Coronary artery (tissue), 2 donors: Measurements from ENCODE around the gene CPNE7.

ENCODE experiments used
- DNase-seq: peaks from one replicate; pipeline ENCODE4 v3.0.0-alpha.2; 2017; ENCODE audit warnings: low spot score
- H3K27ac ChIP-seq, 2 donors: fragments of 200-600 bp; sonication (generic); one replicate each; pipeline ENCODE4 v1.5.1; 2016 to 2019
- H3K4me3 ChIP-seq: fragments of 200-600 bp; sonication (generic); 2 replicates; pipeline ENCODE4 v1.5.1; 2016; ENCODE audit warnings: mild to moderate bottlenecking, moderate library complexity
- CTCF ChIP-seq: fragments of 200-600 bp; sonication (generic); IDR thresholded peaks from one replicate; pipeline ENCODE4 v1.5.1; 2019; ENCODE audit warnings: antibody characterized with exemption

The CPNE7 gene

GRCh38 chr16:89607453-89607852, 31.9 kb downstream of the CPNE7 start:
- H3K27ac ChIP-seq: no peak overlapping the region
- DNase-seq: no peak
- H3K4me3 ChIP-seq: no peak overlapping the region
- TF ChIP-seq CTCF: no peak

GRCh38 chr16:89607937-89608740, 32.6 kb downstream of the CPNE7 start:
- Histone ChIP-seq H3K27ac (no peak overlapping the region), H3K4me3 (no peak overlapping the region)
- TF ChIP-seq CTCF: no peak
- no peak for DNase-seq

GRCh38 chr16:89610108-89610453, 34.5 kb downstream of the CPNE7 start:
- Histone ChIP-seq H3K27ac (no peak overlapping the region), H3K4me3 (no peak overlapping the region)
- TF ChIP-seq CTCF: no peak
- no peak for DNase-seq

GRCh38 chr16:89612415-89613166, 37.0 kb downstream of the CPNE7 start:
- H3K4me3 ChIP-seq: no peak overlapping the region
- no peak overlapping the region for H3K27ac ChIP-seq
- no peak for DNase-seq
- no peak for TF ChIP-seq CTCF

- no peak for TF ChIP-seq CTCF
- no peak within 1 kb of the TSS for H3K4me3 ChIP-seq
- no peak for DNase-seq
- H3K27ac ChIP-seq: no peak within 1 kb of the TSS
Measured at GRCh38 chr16:89613231-89613953, 37.8 kb downstream of the CPNE7 start, which contains the start of gene DPEP1. TSS of gene DPEP1 (plus strand) at chr16:89613642. CDS start at chr16:89630411, 16,769 bp downstream.

GRCh38 chr16:89613954-89614459, 38.4 kb downstream of the CPNE7 start:
- H3K4me3 ChIP-seq: no peak overlapping the region
- TF ChIP-seq CTCF: no peak
- no peak overlapping the region for H3K27ac ChIP-seq
- no peak for DNase-seq
